Endothelial cell of umbilical vein (primary cell): ENCODE data around the gene DDX31. TPM values are rescaled to one million over a fixed set of nuclear protein-coding genes. Genes with fewer than 3 reads are reported as not detected.

Experiments
- BruUV-seq: library from RNA; stranded (reverse); fragments of 400-500 nt; replicated peaks from 2 replicates; lab custom pipeline; 2021; lab: Mats Ljungman, UMichigan
- CTCF ChIA-PET: fragments of 300-600, 350-600 bp; sonication (Branson Sonifier 250); formaldehyde crosslinking; loops from one replicate; lab custom pipeline; 2021; ENCODE audit warnings: antibody characterized with exemption, inconsistent platforms; lab: Charles Lee
- POLR2A ChIA-PET: fragments of 300-600, 350-600 bp; sonication (Branson Sonifier 250); formaldehyde crosslinking; loops from one replicate; lab custom pipeline; 2021; ENCODE audit warnings: antibody characterized with exemption, inconsistent platforms; lab: Charles Lee
- DNase-seq: peaks from one replicate; pipeline ENCODE4 v3.0.0-alpha.2; 2011; ENCODE audit warnings: low read depth, low spot score
- FAIRE-seq: peaks from 2 replicates; lab custom pipeline; 2011; peaks lifted over from hg19 to GRCh38; lab: Jason Lieb, UNC
- H2AFZ ChIP-seq: 2 replicates; pipeline ENCODE4 v1.6.0; 2012; ENCODE audit warnings: low read depth, low read length, control low read depth, inconsistent platforms
- H3K27ac ChIP-seq: 2 replicates; pipeline ENCODE4 v1.5.1; 2011; ENCODE audit warnings: low read depth, mild to moderate bottlenecking, control low read depth, low read length, moderate library complexity; ENCODE audit not compliant: insufficient read depth
- H3K27me3 ChIP-seq, 2 experiments: 2 replicates each; pipeline versions ENCODE4 v1.6.0 to v1.6.1; 2011; ENCODE audit warnings: low read length in 2 of 2, mixed read lengths in 1 of 2; ENCODE audit not compliant: control insufficient read depth in 2 of 2, insufficient read depth in 2 of 2
- H3K36me3 ChIP-seq, 2 experiments: 2 replicates in 1 of 2; 3 replicates in 1 of 2; pipeline ENCODE4 v1.5.1; 2011; ENCODE audit warnings: low read length in 2 of 2, mild to moderate bottlenecking in 1 of 2, moderate library complexity in 1 of 2; ENCODE audit not compliant: control insufficient read depth in 2 of 2, insufficient read depth in 2 of 2; ENCODE audit errors: extremely low read depth in 1 of 2
- H3K4me1 ChIP-seq: 3 replicates; pipeline ENCODE4 v1.5.1; 2011; ENCODE audit warnings: mild to moderate bottlenecking, low read length; ENCODE audit not compliant: control insufficient read depth, insufficient read depth; ENCODE audit errors: extremely low read depth
- H3K4me2 ChIP-seq: 2 replicates; pipeline ENCODE4 v1.6.1; 2011; ENCODE audit warnings: low read length, control low read depth, mixed read lengths; ENCODE audit not compliant: insufficient read depth
- H3K4me3 ChIP-seq, 3 experiments: fragments of 200-600 bp in 1 of 3; sonication (generic), shearing (Covaris generic) in 1 of 3; replicated peaks in 1 of 3; 2 replicates each; pipeline ENCODE4 v1.5.1; 2011 to 2016; ENCODE audit warnings: control low read depth in 3 of 3, low read length in 3 of 3, mild to moderate bottlenecking in 2 of 3, inconsistent platforms in 1 of 3, low read depth in 1 of 3, moderate library complexity in 1 of 3; ENCODE audit not compliant: insufficient read depth in 1 of 3
- H3K79me2 ChIP-seq: 2 replicates; pipeline ENCODE4 v1.6.0; 2012; ENCODE audit warnings: low read length, inconsistent platforms; ENCODE audit not compliant: control insufficient read depth, insufficient read depth
- H3K9ac ChIP-seq: replicated peaks from 2 replicates; pipeline ENCODE3; 2011; ENCODE audit warnings: low read length, control low read depth; ENCODE audit not compliant: insufficient read depth; ENCODE audit errors: extremely low read depth
- H3K9me1 ChIP-seq: replicated peaks from 3 replicates; pipeline ENCODE4 v1.6.0; 2011; ENCODE audit warnings: mild to moderate bottlenecking, low read length; ENCODE audit not compliant: control insufficient read depth, insufficient read depth; ENCODE audit errors: extremely low read depth
- H3K9me3 ChIP-seq: replicated peaks from 2 replicates; pipeline ENCODE4 v1.5.1; 2012; ENCODE audit warnings: low read length, inconsistent platforms; ENCODE audit not compliant: control insufficient read depth, insufficient read depth
- H4K20me1 ChIP-seq: replicated peaks from 2 replicates; pipeline ENCODE3; 2011; ENCODE audit warnings: mild to moderate bottlenecking, low read length; ENCODE audit not compliant: control insufficient read depth, insufficient read depth; ENCODE audit errors: extremely low read depth
- EZH2 ChIP-seq: IDR thresholded peaks from 2 replicates; pipeline ENCODE4 v1.6.1; 2012; ENCODE audit warnings: borderline replicate concordance, low read depth, mild to moderate bottlenecking, moderate library complexity, low read length, inconsistent platforms; ENCODE audit not compliant: severe bottlenecking
- FOS ChIP-seq: IDR thresholded peaks from 2 replicates; pipeline ENCODE4 v1.6.1; 2011; ENCODE audit warnings: mild to moderate bottlenecking, low read length, moderate library complexity, borderline replicate concordance; ENCODE audit not compliant: insufficient read depth
- GATA2 ChIP-seq: IDR thresholded peaks from 2 replicates; pipeline ENCODE4 v1.7.0; 2011; ENCODE audit warnings: low read depth, mild to moderate bottlenecking, moderate library complexity, mixed read lengths, low read length; ENCODE audit not compliant: insufficient read length, insufficient read depth
- JUN ChIP-seq: IDR thresholded peaks from 2 replicates; pipeline ENCODE4 v1.6.1; 2011; ENCODE audit warnings: borderline replicate concordance, low read depth; ENCODE audit not compliant: insufficient read length, insufficient read depth
- MYC ChIP-seq: IDR thresholded peaks from one replicate; pipeline ENCODE4 v1.6.1; 2011; ENCODE audit warnings: mild to moderate bottlenecking, low read depth, low read length
- POLR2A ChIP-seq: IDR thresholded peaks from 2 replicates; pipeline ENCODE4 v1.6.1; 2012; ENCODE audit warnings: low read depth, mild to moderate bottlenecking, control low read depth, low read length
- POLR2AphosphoS5 ChIP-seq: IDR thresholded peaks from 2 replicates; pipeline ENCODE4 v1.6.1; 2012; ENCODE audit warnings: low read depth, mild to moderate bottlenecking, control low read depth, low read length, moderate library complexity; ENCODE audit not compliant: insufficient read depth
- dilution Hi-C: fragments of 300-500 bp; cut with MboI; formaldehyde crosslinking; loops from one replicate; pipeline ENCODE4 v1.15.0; 2019; ENCODE audit warnings: low sequenced_read_pairs; ENCODE audit not compliant: extremely low pct_ligation_motif_present
- intact Hi-C: fragments of 100-400 bp; cut with micrococcal nuclease; formaldehyde crosslinking; loops from one replicate; pipeline ENCODE4 v1.10.0; 2022
- polyA plus RNA-seq, 4 experiments: library from polyadenylated mRNA; depleted of rRNA in 3 of 4; stranded (reverse) in 3 of 4; unstranded in 1 of 4; fragments of >200 nt; gene quantifications; 2 replicates each; pipeline versions ENCODE4 v1.2.1 to v1.2.3, GENCODE V29; 2011 to 2012; ENCODE audit warnings: missing spikeins in 1 of 4
- total RNA-seq: library from RNA; stranded (reverse); gene quantifications from 2 replicates; pipeline ENCODE4 v1.2.3, GENCODE V29; 2021
- TF ChIP-seq, protein P1 (sequence below), 2 donors: IDR thresholded peaks; 1 replicate in 1 of 2; 2 replicates in 1 of 2; pipeline ENCODE4 v1.5.1; 2011; ENCODE audit warnings: low read length in 2 of 2, mild to moderate bottlenecking in 2 of 2, moderate library complexity in 2 of 2, control low read depth in 1 of 2, inconsistent platforms in 1 of 2, low read depth in 1 of 2; ENCODE audit not compliant: insufficient read depth in 1 of 2; ENCODE audit errors: extremely low read depth in 1 of 2
- TF ChIP-seq, protein P2 (sequence below): IDR thresholded peaks from 2 replicates; pipeline ENCODE4 v1.6.1; 2011; ENCODE audit not compliant: insufficient read depth, insufficient read length

The DDX31 gene
- total and polyA plus RNA-seq, 2 donors (not counting 3 experiments of a cell fraction or from before 2014, with no cell fraction given): 8.0 to 16.3 TPM

DNA sequence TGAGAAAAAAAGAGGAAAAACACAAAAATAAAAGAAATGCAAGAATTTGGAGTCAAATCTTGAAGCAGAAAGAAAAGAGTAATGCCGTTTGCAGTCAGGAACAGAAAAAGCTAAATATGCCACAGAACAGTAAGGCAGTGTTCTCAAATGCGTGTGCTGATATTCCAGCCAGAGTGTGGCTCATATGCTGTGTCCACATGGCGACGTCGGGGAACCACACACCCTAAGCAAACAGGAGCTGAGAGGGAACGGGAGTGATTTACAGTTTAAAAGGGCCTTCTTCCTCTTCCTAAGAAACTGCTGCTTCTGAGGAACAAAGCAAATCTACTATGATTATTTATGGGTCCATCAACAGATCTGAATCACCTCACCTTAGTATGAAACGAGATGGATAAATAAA is 42.7 kb downstream of the DDX31 start:
- Histone ChIP-seq H3K27me3 (no peaks in the 10 kb centered on the region), H2AFZ (no peak overlapping the region), H4K20me1 (no peaks in the 10 kb centered on the region), H3K9ac (no peak overlapping the region), H3K4me1 (no peaks in the 10 kb centered on the region), H3K9me1 (no peaks in the 10 kb centered on the region), H3K4me3 (no peak overlapping the region), H3K4me2 (no peak overlapping the region), H3K9me3 (no peaks in the 10 kb centered on the region), H3K79me2 (no peaks in the 10 kb centered on the region), H3K36me3 (peaks cover 8 to 19% of the 10 kb centered on the region in 2 experiments), H3K27ac (no peak overlapping the region)
- CTCF ChIA-PET: no interaction called here
- BruUV-seq: no TSS peak
- no peak for FAIRE-seq
- no peak for DNase-seq
- intact Hi-C loops (no loop called here), dilution Hi-C loops (no loop called here)
- POLR2A ChIA-PET: no interaction called here
- TF ChIP-seq POLR2AphosphoS5 (no peak), MYC (no peak), FOS (no peak), EZH2 (no peak), POLR2A (no peak), GATA2 (no peak), JUN (no peak)
- TF ChIP-seq, protein P1, sequence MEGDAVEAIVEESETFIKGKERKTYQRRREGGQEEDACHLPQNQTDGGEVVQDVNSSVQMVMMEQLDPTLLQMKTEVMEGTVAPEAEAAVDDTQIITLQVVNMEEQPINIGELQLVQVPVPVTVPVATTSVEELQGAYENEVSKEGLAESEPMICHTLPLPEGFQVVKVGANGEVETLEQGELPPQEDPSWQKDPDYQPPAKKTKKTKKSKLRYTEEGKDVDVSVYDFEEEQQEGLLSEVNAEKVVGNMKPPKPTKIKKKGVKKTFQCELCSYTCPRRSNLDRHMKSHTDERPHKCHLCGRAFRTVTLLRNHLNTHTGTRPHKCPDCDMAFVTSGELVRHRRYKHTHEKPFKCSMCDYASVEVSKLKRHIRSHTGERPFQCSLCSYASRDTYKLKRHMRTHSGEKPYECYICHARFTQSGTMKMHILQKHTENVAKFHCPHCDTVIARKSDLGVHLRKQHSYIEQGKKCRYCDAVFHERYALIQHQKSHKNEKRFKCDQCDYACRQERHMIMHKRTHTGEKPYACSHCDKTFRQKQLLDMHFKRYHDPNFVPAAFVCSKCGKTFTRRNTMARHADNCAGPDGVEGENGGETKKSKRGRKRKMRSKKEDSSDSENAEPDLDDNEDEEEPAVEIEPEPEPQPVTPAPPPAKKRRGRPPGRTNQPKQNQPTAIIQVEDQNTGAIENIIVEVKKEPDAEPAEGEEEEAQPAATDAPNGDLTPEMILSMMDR (IDR thresholded peaks at IDR 0.05; ENCODE audit: extremely low read depth in 1 of 2, insufficient read depth in 1 of 2, low read depth in 1 of 2, low read length in 2 of 2): no peak
- TF ChIP-seq, protein P2, sequence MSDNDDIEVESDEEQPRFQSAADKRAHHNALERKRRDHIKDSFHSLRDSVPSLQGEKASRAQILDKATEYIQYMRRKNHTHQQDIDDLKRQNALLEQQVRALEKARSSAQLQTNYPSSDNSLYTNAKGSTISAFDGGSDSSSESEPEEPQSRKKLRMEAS: no peak
